ENCODE data around the gene FAM118A.
A peak's percentile ranks its signal among the peaks of the same experiment; 100 is the strongest.
"Not testable (repeated sequence)": the region's sequence is repeated elsewhere in the genome, so short reads cannot be mapped to it uniquely, and the experiment has no call there.

Gene FAM118A

DNA sequence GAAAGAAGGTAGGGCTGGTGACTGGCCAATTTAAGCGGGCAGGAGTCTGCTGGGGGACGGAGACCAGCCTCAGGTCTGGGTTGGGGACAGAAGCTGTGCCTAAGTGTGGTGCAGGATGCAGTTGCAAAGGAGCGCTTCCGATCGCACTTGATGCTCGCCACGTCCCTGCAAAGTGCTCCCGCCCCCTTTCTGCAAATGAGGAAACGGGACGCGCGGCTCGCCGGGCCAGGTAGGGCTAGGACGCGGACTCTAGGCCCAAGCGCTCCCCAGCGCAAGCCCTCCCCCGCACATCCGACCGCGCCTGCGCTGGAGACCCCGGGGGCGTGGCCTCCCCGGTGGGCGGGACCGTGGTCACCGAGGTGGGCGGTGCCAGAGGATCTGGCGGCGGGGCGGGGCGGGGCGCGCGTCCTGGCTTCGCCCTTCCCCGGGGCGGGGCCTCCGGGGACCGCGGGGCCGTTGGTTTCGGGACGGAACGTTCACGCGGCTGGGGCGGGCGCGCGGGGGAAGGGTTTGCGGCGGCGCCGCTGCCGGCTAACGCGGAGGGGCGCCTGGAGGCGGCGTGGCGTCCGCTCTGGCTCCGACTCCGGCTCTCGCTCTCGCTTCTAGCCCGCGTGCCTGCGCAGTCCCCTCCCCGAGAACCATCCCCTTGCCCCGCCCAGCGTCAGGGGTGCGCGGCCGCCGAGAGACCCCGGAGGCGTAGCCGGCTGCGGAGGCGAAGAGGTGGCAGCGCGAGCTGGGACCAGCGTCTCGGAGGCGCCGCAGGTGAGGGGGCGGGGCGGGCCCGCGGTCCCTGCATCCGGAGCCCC, at the start of gene FAM118A:
TSS of gene FAM118A (plus strand) at position 513 of the 806 bp plus-strand sequence. CDS start 12,446 bp downstream, outside the sequence.
- peak; percentile 81 for DNase-seq (ENCODE audit: low read depth)

DNA sequence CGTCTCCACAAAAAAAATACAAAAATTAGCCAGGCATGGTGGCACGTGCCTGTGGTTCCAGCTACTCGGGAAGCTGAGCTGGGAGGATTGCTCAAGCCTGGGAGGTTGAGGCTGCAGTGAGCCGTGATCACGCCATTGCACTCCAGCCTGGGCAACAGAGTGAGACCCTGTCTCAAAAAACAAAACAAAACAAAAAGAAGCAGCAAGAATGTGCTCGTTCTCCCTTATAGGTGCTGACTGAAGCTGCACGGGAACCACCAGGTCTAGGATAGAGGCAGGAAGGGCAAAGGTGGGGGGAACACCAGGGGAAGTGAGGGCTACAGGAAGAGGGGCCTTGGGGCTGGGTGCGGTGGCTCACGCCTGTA, 49.4 kb upstream of the FAM118A start:
- not testable (repeated sequence) for DNase-seq (ENCODE audit: low read depth)

- DNase-seq (ENCODE audit: low read depth), result no peak
Measured at GRCh38 chr22:45261407-45262088, 48.2 kb upstream of the FAM118A start.

GRCh38 chr22:45262195-45262930, 47.4 kb upstream of the FAM118A start:
- no peak for DNase-seq (ENCODE audit: low read depth)

DNA sequence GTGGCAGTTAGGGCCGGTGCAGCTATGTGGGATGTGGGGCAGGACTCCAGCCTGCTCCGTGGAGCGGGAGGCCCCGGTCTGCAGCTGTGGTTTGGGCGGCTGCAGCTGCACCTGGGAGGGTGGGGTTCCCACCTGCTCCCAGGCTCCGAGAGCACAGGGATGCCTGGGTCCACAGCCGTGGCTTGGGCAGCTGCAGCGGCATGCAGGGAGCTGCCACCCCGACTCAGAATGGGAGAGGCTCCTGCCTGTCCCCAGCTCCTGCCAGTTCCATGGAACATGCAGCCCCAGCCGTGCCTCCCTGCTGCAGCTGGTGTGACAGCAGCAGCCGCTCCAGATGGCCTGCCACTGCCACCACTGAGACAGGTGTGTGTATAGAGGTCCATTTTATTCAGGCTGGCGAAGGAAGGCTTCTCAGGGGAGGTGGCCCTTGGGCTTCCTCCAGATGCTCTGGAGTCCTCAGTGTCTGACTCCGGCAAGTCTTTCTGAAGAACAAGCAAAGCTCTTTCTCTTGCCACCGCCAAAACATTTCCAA, 46.7 kb upstream of the FAM118A start:
- no peak for DNase-seq (ENCODE audit: low read depth)

DNA sequence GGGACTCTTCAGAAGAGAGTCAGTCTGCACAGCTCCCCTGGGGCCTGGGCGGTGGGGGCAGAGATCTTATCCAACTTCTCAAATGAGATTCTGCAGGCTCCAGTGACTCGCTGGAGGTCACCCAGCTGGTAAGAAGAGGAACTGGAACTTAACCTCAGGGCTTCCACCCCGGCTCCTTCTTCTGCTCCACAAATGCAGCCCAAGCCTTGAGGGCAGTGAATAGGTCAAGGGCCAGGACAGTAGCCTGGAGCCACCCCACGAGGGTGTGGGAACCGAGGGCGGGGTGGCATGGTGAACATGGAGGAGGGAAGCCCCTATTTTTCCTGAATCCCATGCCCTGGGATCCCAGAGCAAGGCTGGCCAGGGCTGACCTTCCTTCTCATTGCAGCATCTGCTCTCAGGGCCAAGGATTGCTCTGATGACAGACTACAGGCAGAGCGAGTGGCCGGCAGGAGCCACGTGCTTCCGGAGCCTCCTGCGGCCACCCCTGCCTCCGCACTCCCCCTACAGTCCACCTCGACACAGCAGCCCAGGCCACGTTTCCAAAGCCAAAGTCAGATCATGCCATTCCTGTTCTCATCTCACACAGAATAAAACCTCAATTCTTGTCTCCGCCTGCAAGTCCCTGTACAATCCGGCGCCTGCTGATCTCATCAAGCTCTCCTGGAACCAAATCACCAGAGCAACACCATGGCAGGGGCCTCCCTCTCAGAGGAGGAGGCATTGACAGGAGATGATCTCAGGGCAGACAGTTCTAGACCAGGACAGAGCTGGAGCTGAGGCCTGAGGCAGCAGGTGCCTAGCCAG, 46.1 kb upstream of the FAM118A start:
- peak; percentile 76 for DNase-seq (ENCODE audit: low read depth)

DNA sequence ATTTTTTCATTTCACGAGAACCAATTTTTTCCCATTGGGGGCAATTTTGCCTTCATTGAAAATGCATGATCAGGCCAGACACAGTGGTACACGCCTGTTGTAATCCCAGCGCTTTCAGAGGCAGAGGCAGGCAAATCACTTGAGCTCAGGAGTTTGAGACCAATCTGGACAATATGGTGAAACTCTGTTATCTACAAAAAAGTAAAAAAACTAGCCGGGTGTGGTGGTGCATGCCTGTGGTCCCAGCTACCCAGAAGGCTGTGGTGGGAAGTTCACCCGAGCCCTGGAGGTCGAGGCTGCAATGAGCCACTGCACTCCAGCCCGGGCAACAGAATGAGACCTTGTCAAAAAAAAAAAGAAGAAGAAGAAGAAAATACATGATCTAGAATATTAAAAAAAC, 44.2 kb upstream of the FAM118A start:
- no peak for DNase-seq (ENCODE audit: low read depth)

- no peak for DNase-seq (ENCODE audit: low read depth)
Measured at GRCh38 chr22:45268167-45268957, 41.4 kb upstream of the FAM118A start.

GRCh38 chr22:45268958-45269844, 40.5 kb upstream of the FAM118A start:
- DNase-seq (ENCODE audit: low read depth), result peak; percentile 48

GRCh38 chr22:45270095-45271020, 39.4 kb upstream of the FAM118A start:
- DNase-seq (ENCODE audit: low read depth), result no peak

- no peak for DNase-seq (ENCODE audit: low read depth)
Measured at GRCh38 chr22:45271667-45272201, 38.0 kb upstream of the FAM118A start.

DNA sequence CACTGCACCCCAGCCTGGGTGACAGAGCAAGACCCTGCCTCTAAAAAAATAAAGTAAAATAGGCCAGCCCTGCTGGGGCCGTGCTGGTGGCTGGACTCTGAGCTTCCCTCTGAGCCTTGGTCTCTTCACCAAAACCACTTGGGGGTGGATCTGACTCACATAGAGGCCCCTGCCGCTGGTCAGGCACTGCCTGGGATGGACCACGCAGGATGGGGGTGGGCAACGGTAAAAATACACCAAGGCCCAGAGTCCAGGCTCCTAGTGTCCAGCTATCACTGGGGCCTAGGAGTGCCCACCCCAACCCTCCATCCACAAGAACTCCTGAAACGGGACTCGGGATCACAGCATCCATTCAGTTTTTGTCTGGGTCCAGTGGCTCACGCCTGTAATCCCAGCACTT, 37.2 kb upstream of the FAM118A start:
- no peak for DNase-seq (ENCODE audit: low read depth)

GRCh38 chr22:45273452-45274075, 36.2 kb upstream of the FAM118A start:
- DNase-seq (ENCODE audit: low read depth), result no peak

- DNase-seq (ENCODE audit: low read depth), result no peak
Measured at GRCh38 chr22:45276507-45277105, 33.1 kb upstream of the FAM118A start.

- not testable (repeated sequence) for DNase-seq (ENCODE audit: low read depth)
Measured at GRCh38 chr22:45277720-45278119, 32.0 kb upstream of the FAM118A start.

GRCh38 chr22:45278125-45278524, 31.6 kb upstream of the FAM118A start:
- no peak for DNase-seq (ENCODE audit: low read depth)

GRCh38 chr22:45280587-45280980, 29.1 kb upstream of the FAM118A start:
- DNase-seq (ENCODE audit: low read depth), result no peak

DNA sequence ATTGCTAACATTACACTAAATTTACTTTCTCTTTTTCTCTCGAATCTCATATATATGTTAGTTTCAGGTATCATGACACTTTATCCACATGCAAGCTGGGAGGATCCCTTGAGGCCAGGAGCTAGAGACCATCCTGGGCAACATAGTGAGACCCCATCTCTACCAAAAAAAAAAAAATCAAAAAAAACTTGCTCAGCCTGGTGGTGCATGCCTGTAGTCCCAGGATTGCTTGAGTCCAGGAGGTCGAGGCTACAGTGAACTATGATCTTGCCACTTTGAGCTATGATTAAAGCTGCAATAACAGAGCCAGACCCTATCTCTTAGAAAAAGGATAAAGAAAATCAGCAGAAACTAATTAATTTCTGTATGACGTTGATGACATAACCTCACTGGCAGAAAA, 28.7 kb upstream of the FAM118A start:
- no peak for DNase-seq (ENCODE audit: low read depth)
